SK-N-SH (cell line): ENCODE results near the gene CACNG4. TPM values are rescaled to one million over a fixed set of nuclear protein-coding genes. Genes with fewer than 3 reads are reported as not detected.

Experiments
- CTCF ChIA-PET: fragments of 300-600, 350-600 bp; formaldehyde crosslinking; extraction: SDS; loops from one replicate; lab custom pipeline; 2021; lab: Yijun Ruan, JAX
- POLR2A ChIA-PET: fragments of 350-600 bp; sonication (Branson Sonifier 250); formaldehyde crosslinking; extraction: SDS; loops from one replicate; lab custom pipeline; 2020; ENCODE audit warnings: antibody characterized with exemption, inconsistent platforms; lab: Yijun Ruan, JAX
- DNase-seq: peaks from one replicate; pipeline ENCODE4 v3.0.0; 2012
- H2AFZ ChIP-seq: fragments of 200-600 bp; sonication (generic); 2 replicates; pipeline ENCODE4 v1.8.1; 2016; ENCODE audit warnings: antibody characterized with exemption, mild to moderate bottlenecking, low read depth
- H3F3A ChIP-seq: fragments of 200-600 bp; sonication (generic); replicated peaks from 2 replicates; pipeline ENCODE3; 2016; ENCODE audit warnings: antibody characterized with exemption, mild to moderate bottlenecking; ENCODE audit not compliant: insufficient read depth
- H3K27ac ChIP-seq, 2 experiments: fragments of 200-500 bp in 1 of 2; fragments of 200-600 bp in 1 of 2; sonication (Bioruptor generic) in 1 of 2; sonication (generic), shearing (Covaris generic) in 1 of 2; 2 replicates each; pipeline versions ENCODE4 v1.5.1 to v1.6.1; 2014 to 2016; ENCODE audit warnings: low read depth in 2 of 2, inconsistent platforms in 1 of 2, low read length in 1 of 2, mild to moderate bottlenecking in 1 of 2, mixed read lengths in 1 of 2
- H3K27me3 ChIP-seq: fragments of 200-600 bp; sonication (generic), shearing (Covaris generic); 2 replicates; pipeline ENCODE4 v1.6.1; 2016; ENCODE audit warnings: mixed run types; ENCODE audit not compliant: insufficient read depth
- H3K36me3 ChIP-seq, 2 experiments: fragments of 200-500 bp in 1 of 2; fragments of 200-600 bp in 1 of 2; sonication (Bioruptor generic) in 1 of 2; sonication (generic) in 1 of 2; replicated peaks in 1 of 2; 2 replicates each; pipeline versions ENCODE3 to v1.5.1; 2014 to 2016; ENCODE audit warnings: low read length in 1 of 2, mild to moderate bottlenecking in 1 of 2; ENCODE audit not compliant: insufficient read depth in 2 of 2, control insufficient read depth in 1 of 2
- H3K4me1 ChIP-seq, 2 experiments: fragments of 200-500 bp in 1 of 2; fragments of 200-600 bp in 1 of 2; sonication (Bioruptor generic) in 1 of 2; sonication (generic), shearing (Covaris generic) in 1 of 2; 2 replicates each; pipeline versions ENCODE4 v1.5.1 to v1.6.1; 2014 to 2016; ENCODE audit warnings: low read depth in 1 of 2, low read length in 1 of 2, mixed run types in 1 of 2; ENCODE audit not compliant: insufficient read depth in 2 of 2, control insufficient read depth in 1 of 2
- H3K4me2 ChIP-seq: fragments of 200-600 bp; sonication (generic), shearing (Covaris generic); 2 replicates; pipeline ENCODE4 v1.6.1; 2017; ENCODE audit warnings: mixed run types
- H3K4me3 ChIP-seq, 2 experiments: fragments of 200-500 bp in 1 of 2; fragments of 200-600 bp in 1 of 2; sonication (Bioruptor generic) in 1 of 2; sonication (generic), shearing (Covaris generic) in 1 of 2; 2 replicates each; pipeline versions ENCODE4 v1.5.1 to v1.8.1; 2014 to 2016; ENCODE audit warnings: low read depth in 2 of 2, inconsistent platforms in 1 of 2, low read length in 1 of 2, mild to moderate bottlenecking in 1 of 2, mixed read lengths in 1 of 2, moderate library complexity in 1 of 2
- H3K79me2 ChIP-seq: fragments of 200-600 bp; sonication (generic); 2 replicates; pipeline ENCODE4 v1.8.1; 2017; ENCODE audit warnings: mild to moderate bottlenecking; ENCODE audit not compliant: insufficient read depth
- H3K9ac ChIP-seq: fragments of 200-600 bp; sonication (generic); 2 replicates; pipeline ENCODE4 v1.6.1; 2017; ENCODE audit warnings: mixed run types
- H3K9me2 ChIP-seq: fragments of 200-600 bp; sonication (generic); 2 replicates; pipeline ENCODE4 v1.6.1; 2017; ENCODE audit warnings: mixed run types
- H3K9me3 ChIP-seq: fragments of 200-600 bp; sonication (generic); 2 replicates; pipeline ENCODE4 v1.6.1; 2017; ENCODE audit warnings: mixed run types, mild to moderate bottlenecking, moderate library complexity
- H4K20me1 ChIP-seq: fragments of 200-600 bp; sonication (generic); 2 replicates; pipeline ENCODE4 v1.6.1; 2017; ENCODE audit warnings: mild to moderate bottlenecking, mixed run types; ENCODE audit not compliant: insufficient read depth
- CTCF ChIP-seq: fragments of 200-600 bp; sonication (generic); IDR thresholded peaks from 2 replicates; pipeline ENCODE4 v1.6.1; 2017; ENCODE audit warnings: antibody characterized with exemption, mild to moderate bottlenecking, moderate library complexity
- ELF1 ChIP-seq: IDR thresholded peaks from 2 replicates; pipeline ENCODE4 v1.4.0; 2012
- EP300 ChIP-seq, 2 experiments: IDR thresholded peaks; 2 replicates each; pipeline versions ENCODE4 v1.4.0 to v1.6.1; 2012; ENCODE audit warnings: borderline replicate concordance in 1 of 2, low read depth in 1 of 2, low read length in 1 of 2
- EZH2phosphoT487 ChIP-seq: fragments of 200-600 bp; sonication (generic); IDR thresholded peaks from 2 replicates; pipeline ENCODE4 v1.6.1; 2017; ENCODE audit warnings: low read depth, mixed run types, mild to moderate bottlenecking, antibody characterized with exemption, moderate library complexity, borderline replicate concordance
- FOSL2 ChIP-seq: IDR thresholded peaks from 2 replicates; pipeline ENCODE4 v1.4.0; 2012; ENCODE audit warnings: low read depth, mild to moderate bottlenecking, moderate library complexity, borderline replicate concordance
- FOXJ3 ChIP-seq: sonication (generic); formaldehyde crosslinking; IDR thresholded peaks from 2 replicates; pipeline ENCODE4 v1.5.1; 2020; ENCODE audit warnings: mild to moderate bottlenecking, missing genetic modification reagents
- JUND ChIP-seq: IDR thresholded peaks from 2 replicates; pipeline ENCODE4 v1.4.0; 2012
- MEF2A ChIP-seq: IDR thresholded peaks from 2 replicates; pipeline ENCODE4 v1.4.0; 2012; ENCODE audit warnings: low read depth, borderline replicate concordance
- NFIC ChIP-seq: IDR thresholded peaks from 2 replicates; pipeline ENCODE4 v1.4.0; 2012; ENCODE audit warnings: borderline replicate concordance
- NRF1 ChIP-seq: IDR thresholded peaks from 2 replicates; pipeline ENCODE4 v1.6.1; 2012; ENCODE audit warnings: low read depth, mild to moderate bottlenecking, low read length
- PBX3 ChIP-seq: IDR thresholded peaks from 2 replicates; pipeline ENCODE4; 2012
- RAD21 ChIP-seq: IDR thresholded peaks from 2 replicates; pipeline ENCODE4 v1.6.1; 2012; ENCODE audit warnings: mild to moderate bottlenecking, low read length
- RCOR1 ChIP-seq: fragments of 150-350 bp; IDR thresholded peaks from 2 replicates; pipeline ENCODE4 v1.6.1; 2017; ENCODE audit warnings: antibody characterized with exemption, low read length
- REST ChIP-seq: IDR thresholded peaks from 2 replicates; pipeline ENCODE4 v1.6.1; 2012; ENCODE audit warnings: mild to moderate bottlenecking, low read depth, low read length, moderate library complexity
- RFX5 ChIP-seq: IDR thresholded peaks from 2 replicates; pipeline ENCODE4 v1.6.1; 2012; ENCODE audit warnings: mild to moderate bottlenecking, improper control_type of control experiment, low read length
- SMC3 ChIP-seq: IDR thresholded peaks from 2 replicates; pipeline ENCODE4 v1.6.1; 2012; ENCODE audit warnings: low read depth, low read length, improper control_type of control experiment
- TAF1 ChIP-seq: IDR thresholded peaks from 2 replicates; pipeline ENCODE4 v1.6.1; 2012; ENCODE audit warnings: low read depth, mild to moderate bottlenecking, low read length, moderate library complexity, borderline replicate concordance
- TEAD4 ChIP-seq: IDR thresholded peaks from 2 replicates; pipeline ENCODE4 v1.4.0; 2012; ENCODE audit warnings: mild to moderate bottlenecking, borderline replicate concordance; ENCODE audit not compliant: insufficient read depth
- USF1 ChIP-seq: IDR thresholded peaks from 2 replicates; pipeline ENCODE4 v1.4.0; 2012; ENCODE audit warnings: low read depth, borderline replicate concordance
- USF2 ChIP-seq: fragments of 150-350 bp; IDR thresholded peaks from 2 replicates; pipeline ENCODE4 v1.6.1; 2017; ENCODE audit warnings: antibody characterized with exemption, low read length, low read depth, borderline replicate concordance
- ZBTB33 ChIP-seq: IDR thresholded peaks from 2 replicates; pipeline ENCODE4 v1.4.0; 2012; ENCODE audit warnings: low read depth, borderline replicate concordance
- WGBS: methylation state at CpG from one replicate; pipeline ENCODE4 v1.1.6; 2017; ENCODE audit warnings: low lambda C conversion rate; 5-methylcytosine and 5-hydroxymethylcytosine counted together
- polyA plus RNA-seq, 3 experiments: library from polyadenylated mRNA; depleted of rRNA; stranded (reverse); fragments of >200 nt; gene quantifications; 2 replicates each; pipeline ENCODE4 v1.2.3, GENCODE V29; 2012
- TF ChIP-seq, protein P1 (sequence below): IDR thresholded peaks from 2 replicates; pipeline ENCODE4 v1.4.0; 2012; ENCODE audit warnings: low read depth

CACNG4 gene
- polyA plus RNA-seq, 1 of the 3 experiments (the other 2 are of a cell fraction): 13.2 TPM

- Histone ChIP-seq H3K27me3 (no peaks in the 10 kb centered on the region), H3K79me2 (no peaks in the 10 kb centered on the region), H3K9ac (no peak overlapping the region), H3K4me2 (no peak overlapping the region), H3K9me2 (no peaks in the 10 kb centered on the region), H3F3A (no peaks in the 10 kb centered on the region), H3K27ac (peak overlapping the region in 1 of 2 experiments; percentile 63; a peak in 2 of 4 replicates), H2AFZ (no peak overlapping the region), H3K9me3 (no peaks in the 10 kb centered on the region), H3K4me3 (no peak overlapping the region), H4K20me1 (no peaks in the 10 kb centered on the region), H3K4me1 (peaks cover 0 to 39% of the 10 kb centered on the region in 2 experiments; a peak in 2 of 4 replicates), H3K36me3 (no peaks in the 10 kb centered on the region)
- ChIA-PET POLR2A (interaction anchor here (0.7 to 4.0 kb wide), 15 partner anchors 10 to 582 kb away, joined by 3 to 16 read pairs (median 3); no protein-coding TSS in a partner anchor), CTCF (interaction anchor here (0.6 to 3.0 kb wide), 7 partner anchors 13 to 383 kb away, joined by 3 to 11 read pairs (median 3); no protein-coding TSS in a partner anchor)
- 71% methylated on average over 12 of the region's 12 CpGs for WGBS
- peak; percentile 77 for DNase-seq
- TF ChIP-seq NRF1 (no peak), REST (no peak), TEAD4 (no peak), SMC3 (no peak), CTCF (no peak), EZH2phosphoT487 (no peak), ELF1 (no peak), RCOR1 (peak; percentile 74), NFIC (no peak), FOSL2 (no peak), MEF2A (no peak), ZBTB33 (no peak), RFX5 (peak; percentile 21; the same call in 1 of the 2 replicates), USF2 (no peak), FOXJ3 (no peak), USF1 (no peak), TAF1 (no peak), PBX3 (no peak), RAD21 (no peak), JUND (no peak), EP300 (IDR thresholded peaks at IDR 0.05; ENCODE audit: borderline replicate concordance in 1 of 2, low read depth in 1 of 2, low read length in 1 of 2) (peak in 1 of 2 experiments; percentile 68; a peak in 2 of 4 replicates)
- TF ChIP-seq, protein P1, sequence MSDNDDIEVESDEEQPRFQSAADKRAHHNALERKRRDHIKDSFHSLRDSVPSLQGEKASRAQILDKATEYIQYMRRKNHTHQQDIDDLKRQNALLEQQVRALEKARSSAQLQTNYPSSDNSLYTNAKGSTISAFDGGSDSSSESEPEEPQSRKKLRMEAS: no peak
Observed at GRCh38 chr17:66994930-66995535, 30.5 kb downstream of the CACNG4 start.
